KG1 (cell line): Measurements from ENCODE around the gene RSU1.

Experiments used
- DNase-seq: peaks from one replicate; lab custom pipeline; 2025; lab: John Stamatoyannopoulos, UW

Gene RSU1

GRCh38 chr10:16602104-16602775, 215.0 kb downstream of the RSU1 start:
- DNase-seq = no peak

- no peak for DNase-seq
Measured at GRCh38 chr10:16599662-16600061, 217.6 kb downstream of the RSU1 start.

- no peak for DNase-seq
Measured at GRCh38 chr10:16597656-16598055, 219.6 kb downstream of the RSU1 start.

- no peak for DNase-seq
Measured at GRCh38 chr10:16592378-16592777, 224.8 kb downstream of the RSU1 start.

DNA sequence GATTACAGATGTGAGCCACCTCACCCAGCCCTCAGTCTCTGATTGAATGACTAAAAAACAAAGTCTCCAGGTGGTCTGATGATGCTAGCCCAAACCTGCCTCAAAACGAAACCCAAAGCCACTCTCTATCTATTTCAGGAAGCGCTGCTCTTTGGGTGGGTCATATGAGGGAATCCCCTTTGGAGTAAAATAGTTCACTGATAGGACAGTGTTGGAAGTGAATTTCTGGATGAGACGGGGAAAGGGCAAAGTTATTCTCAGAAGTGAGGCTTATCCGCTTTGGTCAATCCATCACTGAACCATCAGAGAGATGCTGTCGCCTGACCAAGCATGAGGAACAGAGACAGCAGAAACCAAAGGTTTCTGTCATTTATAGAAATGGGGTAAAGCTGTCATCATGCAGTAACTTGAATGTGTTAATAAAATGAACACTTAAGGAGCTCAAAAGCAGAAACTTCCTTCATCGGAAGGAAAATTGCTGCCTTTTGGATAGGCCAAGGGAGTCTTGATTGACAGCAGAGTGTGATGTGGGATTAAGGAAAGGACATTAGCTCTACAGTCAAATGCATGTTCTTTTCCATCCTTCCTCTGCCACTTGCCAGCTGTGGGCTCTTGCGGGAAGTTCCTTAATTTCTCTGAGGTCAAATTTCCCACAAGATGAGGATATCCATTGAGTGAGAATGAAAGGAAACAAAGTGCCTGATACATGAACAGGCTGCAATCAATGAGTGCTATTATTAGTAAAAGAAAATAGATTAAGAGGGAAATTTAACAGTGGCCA, 230.7 kb downstream of the RSU1 start:
- DNase-seq = no peak

- DNase-seq = no peak
Measured at GRCh38 chr10:16585103-16585502, 232.1 kb downstream of the RSU1 start.

DNA sequence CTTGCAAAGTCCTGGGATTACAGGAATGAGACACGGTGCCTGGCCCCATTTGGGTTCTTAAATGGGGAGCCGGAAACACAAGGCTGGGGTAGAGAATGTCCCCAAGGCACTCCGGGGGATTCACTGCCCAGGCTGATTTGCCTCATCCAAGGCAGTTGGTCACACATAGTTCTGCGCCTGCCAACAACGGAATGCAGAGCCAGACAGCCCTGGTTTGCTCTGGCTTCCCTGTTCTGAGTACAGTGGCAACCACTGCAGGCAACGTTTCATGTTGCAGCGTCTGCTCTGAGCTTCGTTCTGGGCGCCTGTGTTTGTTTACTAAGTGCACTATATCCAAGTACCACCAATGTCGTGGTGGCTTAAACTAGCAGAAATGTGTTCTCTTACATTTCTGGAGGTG, 233.8 kb downstream of the RSU1 start:
- no peak for DNase-seq

- DNase-seq = no peak
Measured at GRCh38 chr10:16581202-16581601, 236.0 kb downstream of the RSU1 start.

DNA sequence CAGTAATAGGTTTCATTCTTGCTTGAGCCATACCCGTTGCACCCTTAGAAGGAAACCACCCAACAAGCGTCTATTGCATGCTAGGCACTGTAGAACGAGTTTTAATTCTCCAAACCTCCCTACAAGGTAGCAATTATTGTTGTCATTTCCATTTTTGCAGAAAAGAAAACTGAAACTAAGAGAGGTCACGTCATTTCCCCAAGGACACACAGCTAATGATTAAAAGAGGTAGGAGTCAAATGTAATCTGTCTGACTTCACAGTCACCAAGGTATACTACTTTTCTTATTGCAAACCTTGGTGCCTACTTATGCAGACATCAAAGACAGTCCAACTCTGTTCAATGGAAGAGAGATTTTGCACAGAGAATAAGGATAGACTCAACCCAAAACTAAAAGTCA, 246.5 kb downstream of the RSU1 start:
- DNase-seq = no peak

DNA sequence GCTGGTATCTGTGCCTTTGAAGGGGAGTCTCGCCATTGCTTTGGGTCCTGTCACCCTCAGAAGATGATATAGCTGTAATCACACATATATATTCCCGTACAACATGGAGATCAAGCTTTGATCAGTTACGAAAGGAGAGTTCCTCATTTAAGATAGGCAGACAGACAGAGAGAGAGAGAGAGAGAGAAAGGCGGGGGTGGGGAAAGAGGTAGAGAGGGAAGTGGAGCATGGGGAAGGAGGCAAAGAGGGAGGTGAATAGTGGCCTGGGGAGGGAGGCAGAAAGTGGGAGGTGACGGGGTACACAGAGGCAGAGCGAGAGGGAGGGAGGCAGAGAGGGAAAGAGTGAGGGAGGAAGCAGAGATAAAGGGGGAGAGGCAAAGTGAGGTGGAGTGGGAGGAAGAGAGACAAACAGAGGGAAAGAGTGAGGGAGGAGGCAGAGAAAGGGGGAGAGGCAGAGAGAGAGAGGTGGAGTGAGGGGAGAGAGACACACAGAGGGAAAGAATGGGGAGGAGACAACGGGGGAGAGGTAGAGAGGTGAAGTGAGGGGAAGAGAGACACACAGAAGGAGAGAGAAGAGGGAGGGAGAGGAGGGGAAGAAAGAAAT, 250.9 kb downstream of the RSU1 start:
- no peak for DNase-seq

GRCh38 chr10:16565604-16566003, 251.6 kb downstream of the RSU1 start:
- DNase-seq = no peak

DNA sequence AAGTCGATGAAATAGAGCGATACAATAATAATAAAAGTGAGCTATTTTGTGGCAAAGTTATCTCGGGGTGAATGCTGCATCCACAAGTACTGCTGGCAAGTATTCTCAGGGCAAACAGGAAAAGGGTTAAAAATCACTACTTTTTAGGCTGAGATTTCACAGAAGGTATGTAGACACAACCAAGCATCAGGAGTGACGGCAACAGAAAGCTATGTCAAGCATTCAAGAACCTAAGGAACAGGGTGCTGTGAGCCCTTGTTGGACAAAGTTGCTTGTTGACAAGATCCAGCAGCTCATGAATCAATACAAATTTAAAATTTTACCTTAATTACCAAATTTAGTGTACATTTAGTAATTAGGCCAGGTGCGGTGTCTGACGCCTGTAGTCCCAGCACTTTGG, 254.3 kb downstream of the RSU1 start:
- no peak for DNase-seq

DNA sequence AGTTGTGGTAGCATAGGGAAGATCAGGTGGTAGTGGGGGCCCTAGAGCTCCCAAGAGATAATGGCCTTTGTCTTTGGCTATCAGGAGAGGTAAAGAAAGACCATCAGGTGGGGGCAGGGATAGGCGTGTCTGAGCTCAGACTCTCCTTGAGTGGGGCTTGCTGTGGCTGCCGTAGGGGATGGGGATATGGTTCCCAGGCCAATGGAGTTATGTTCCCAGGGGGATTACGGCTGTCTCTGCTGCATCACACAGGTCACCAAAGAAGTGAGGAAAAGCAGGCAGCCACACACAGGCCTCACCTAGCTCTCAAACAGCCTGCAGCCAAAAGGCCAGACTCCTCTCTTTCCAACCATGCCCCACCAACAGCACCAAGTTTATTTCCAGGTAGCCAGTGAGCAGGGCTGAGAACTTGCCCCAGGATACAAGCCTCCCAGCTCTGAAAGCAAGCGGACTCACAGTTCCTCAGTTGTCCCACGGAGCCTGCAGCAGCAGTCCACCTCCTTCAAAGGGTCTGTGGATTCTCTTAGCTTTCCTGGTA, 257.9 kb downstream of the RSU1 start:
- no peak for DNase-seq

DNA sequence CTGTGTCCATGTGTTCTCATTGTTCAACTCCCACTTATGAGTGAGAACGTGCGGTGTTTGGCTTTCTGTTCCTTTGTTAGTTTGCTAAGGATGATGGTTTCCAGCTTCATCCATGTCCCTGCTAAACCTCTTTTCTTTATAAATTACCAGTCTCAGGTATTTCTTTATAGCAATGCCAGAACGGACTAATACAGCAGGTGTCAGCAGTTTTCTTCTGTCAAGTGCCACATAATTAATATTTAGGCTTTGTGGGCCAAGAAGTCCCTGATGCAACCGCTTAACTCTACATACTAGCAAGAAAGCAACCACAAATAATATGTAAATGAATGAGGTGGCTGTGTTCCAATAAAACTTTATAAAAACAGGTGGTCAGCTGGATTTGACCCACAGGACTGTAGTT, 269.3 kb downstream of the RSU1 start:
- no peak for DNase-seq

DNA sequence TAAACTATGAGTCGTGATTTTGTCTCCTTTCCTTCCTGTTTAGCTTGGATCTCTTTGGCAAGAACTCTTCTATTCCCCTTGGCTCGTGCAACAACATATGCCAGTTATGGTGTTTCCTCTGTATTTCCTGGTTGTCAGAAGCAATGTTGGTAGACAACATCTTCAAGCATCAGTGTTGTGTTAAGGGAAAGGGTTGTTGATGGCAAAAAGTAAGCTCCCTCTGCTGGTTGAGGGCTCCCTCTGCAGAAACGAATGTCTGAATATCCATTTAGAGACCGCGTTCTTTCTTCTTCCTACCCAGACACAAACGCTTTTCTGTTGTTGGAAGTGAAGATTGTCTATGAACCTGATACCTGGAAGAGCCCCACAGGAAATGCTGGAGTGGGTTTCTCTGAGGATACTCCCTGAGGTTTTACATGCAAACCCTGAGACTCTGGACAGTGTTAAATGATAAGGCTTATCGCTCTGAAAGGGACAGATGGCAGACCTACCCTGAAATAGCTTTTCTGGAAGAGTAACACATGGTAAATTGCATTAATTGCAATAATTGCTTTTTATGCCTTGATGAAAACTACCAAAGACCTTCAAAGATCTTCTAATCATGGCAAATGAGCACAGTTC, 272.0 kb downstream of the RSU1 start:
- DNase-seq = no peak

- DNase-seq = no peak
Measured at GRCh38 chr10:16544591-16544990, 272.6 kb downstream of the RSU1 start.

- no peak for DNase-seq
Measured at GRCh38 chr10:16544099-16544498, 273.1 kb downstream of the RSU1 start.
